SH-SY5Y (cell line): ENCODE results near the gene AKAP7.

Experiments
- GATA2 ChIP-seq: IDR thresholded peaks from 2 replicates; pipeline ENCODE4 v1.6.1; 2011; ENCODE audit warnings: mild to moderate bottlenecking, low read depth, low read length
- GATA3 ChIP-seq: IDR thresholded peaks from 2 replicates; pipeline ENCODE4 v1.6.1; 2011; ENCODE audit warnings: low read depth, mild to moderate bottlenecking, low read length, moderate library complexity

DNA sequence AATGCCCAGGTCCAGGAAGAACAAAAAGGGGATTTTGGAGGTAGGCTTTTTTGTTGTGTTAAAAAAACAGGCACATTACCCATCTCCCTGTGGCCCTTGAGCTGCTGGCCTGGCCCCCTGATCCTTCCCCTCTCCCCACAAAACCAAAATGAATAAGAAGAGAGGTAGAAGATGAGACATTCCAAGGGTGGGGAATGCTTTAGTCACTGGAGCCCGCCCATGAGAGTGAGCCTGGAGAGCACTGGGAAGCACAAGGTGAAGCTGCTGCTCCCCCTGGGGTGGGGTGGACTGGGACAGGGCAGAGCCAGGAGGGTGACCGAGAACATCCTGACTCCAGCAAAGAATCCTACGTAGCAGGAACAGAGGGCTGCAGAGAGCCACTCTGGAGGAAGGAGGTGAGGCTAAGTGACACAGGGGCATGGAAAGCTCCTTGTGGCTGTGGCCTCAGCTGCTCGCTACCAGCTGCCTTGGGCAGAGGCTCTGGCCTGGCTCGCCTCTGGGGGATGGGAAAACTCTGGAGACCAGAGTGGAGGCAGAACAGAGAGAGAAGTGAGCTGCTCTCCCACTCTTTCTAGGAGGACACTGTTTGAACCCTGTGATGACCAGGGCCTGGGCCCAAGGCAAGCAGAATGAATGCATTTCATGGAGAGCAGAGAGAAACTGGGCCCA, 48.3 kb downstream of the AKAP7 start:
- TF ChIP-seq GATA2 (no peak), GATA3 (no peak)
